Sigmoid colon (tissue), 7 donors: ENCODE data around the gene NBEAL2. TPM values are rescaled to one million over a fixed set of nuclear protein-coding genes. Genes with fewer than 3 reads are reported as not detected.

Source experiments
- DNase-seq: peaks from one replicate; pipeline ENCODE4 v3.0.0-alpha.2; 2019
- H3K27ac ChIP-seq, 4 donors: fragments of 200-600 bp; sonication (generic); one replicate each; pipeline ENCODE4 v1.5.1; 2016 to 2019; ENCODE audit warnings: mild to moderate bottlenecking in 1 of 4
- H3K27me3 ChIP-seq, 3 donors: fragments of 200-600 bp; sonication (generic); one replicate each; pipeline ENCODE4 v1.5.1; 2019; ENCODE audit warnings: mild to moderate bottlenecking in 1 of 3
- H3K36me3 ChIP-seq, 4 donors: fragments of 200-600 bp; sonication (generic); one replicate each; pipeline ENCODE4 v1.5.1; 2016 to 2019
- H3K4me1 ChIP-seq, 4 donors: fragments of 200-600 bp; sonication (generic); one replicate each; pipeline ENCODE4 v1.5.1; 2017 to 2019
- H3K4me3 ChIP-seq, 4 donors: fragments of 200-600 bp; sonication (generic); one replicate each; pipeline ENCODE4 v1.5.1; 2017 to 2019; ENCODE audit warnings: mild to moderate bottlenecking in 2 of 4, moderate library complexity in 1 of 4
- H3K9me3 ChIP-seq, 4 donors: fragments of 200-600 bp in 3 of 4; sonication (generic) in 3 of 4; one replicate each; pipeline versions ENCODE4 v1.5.1 to v1.6.1; 2013 to 2019
- EP300 ChIP-seq, 4 donors: sonication (generic); formaldehyde crosslinking; IDR thresholded peaks; one replicate each; pipeline ENCODE4 v1.6.1; 2017; ENCODE audit warnings: antibody characterized with exemption in 4 of 4
- POLR2A ChIP-seq, 2 donors: fragments of 450-650 bp; IDR thresholded peaks; one replicate each; pipeline ENCODE4 v1.6.1; 2016; ENCODE audit warnings: antibody characterized with exemption in 2 of 2, mild to moderate bottlenecking in 2 of 2, moderate library complexity in 2 of 2
- POLR2AphosphoS5 ChIP-seq, 4 donors: sonication (generic); formaldehyde crosslinking; IDR thresholded peaks; one replicate each; pipeline ENCODE4 v1.6.1; 2017; ENCODE audit warnings: antibody characterized with exemption in 4 of 4
- WGBS, 2 donors: extraction: QIAGEN DNeasy Blood & Tissue Kit; methylation state at CpG; one replicate each; pipeline ENCODE4 v1.1.7; 2013; 5-methylcytosine and 5-hydroxymethylcytosine counted together
- intact Hi-C: fragments of 100-400 bp; cut with DNase I; formaldehyde crosslinking; loops from one replicate; pipeline ENCODE4 v1.15.1; 2023
- polyA plus RNA-seq, 3 donors: library from polyadenylated mRNA; stranded (reverse); fragments of 200-250 nt; gene quantifications; one replicate each; pipeline ENCODE4 v1.2.3, GENCODE V29; 2013
- total RNA-seq, 4 donors: library from RNA; depleted of rRNA; stranded (reverse); fragments of >200 nt; gene quantifications; one replicate each; pipeline ENCODE4 v1.1.0, GENCODE V29; 2016
- TF ChIP-seq, protein P1 (sequence below), 4 experiments: fragments of 450-650 bp in 3 of 4; fragments of 200-600 bp in 1 of 4; IDR thresholded peaks; one replicate each; pipeline ENCODE4 v1.5.1; 2016 to 2019; ENCODE audit warnings: antibody characterized with exemption in 4 of 4, mild to moderate bottlenecking in 3 of 4, moderate library complexity in 2 of 4
- donor health status: healthy with polysubstance abuse.
- donor health status: Bipolar disorder and iron deficiency.
- donor health status: healthy.

Gene NBEAL2
- total and polyA plus RNA-seq, 7 donors, result 7.8 to 88.0 (median 12.5) TPM

GRCh38 chr3:46986782-46987310 lies 7.4 kb downstream of the NBEAL2 start:
- 65 to 85% methylated on average over 3 of the region's 3 CpGs for WGBS, 2 donors
- TF ChIP-seq EP300 (IDR thresholded peaks at IDR 0.05) (no peak), POLR2AphosphoS5 (IDR thresholded peaks at IDR 0.05) (no peak), POLR2A (IDR thresholded peaks at IDR 0.05) (no peak)
- TF ChIP-seq, protein P1, sequence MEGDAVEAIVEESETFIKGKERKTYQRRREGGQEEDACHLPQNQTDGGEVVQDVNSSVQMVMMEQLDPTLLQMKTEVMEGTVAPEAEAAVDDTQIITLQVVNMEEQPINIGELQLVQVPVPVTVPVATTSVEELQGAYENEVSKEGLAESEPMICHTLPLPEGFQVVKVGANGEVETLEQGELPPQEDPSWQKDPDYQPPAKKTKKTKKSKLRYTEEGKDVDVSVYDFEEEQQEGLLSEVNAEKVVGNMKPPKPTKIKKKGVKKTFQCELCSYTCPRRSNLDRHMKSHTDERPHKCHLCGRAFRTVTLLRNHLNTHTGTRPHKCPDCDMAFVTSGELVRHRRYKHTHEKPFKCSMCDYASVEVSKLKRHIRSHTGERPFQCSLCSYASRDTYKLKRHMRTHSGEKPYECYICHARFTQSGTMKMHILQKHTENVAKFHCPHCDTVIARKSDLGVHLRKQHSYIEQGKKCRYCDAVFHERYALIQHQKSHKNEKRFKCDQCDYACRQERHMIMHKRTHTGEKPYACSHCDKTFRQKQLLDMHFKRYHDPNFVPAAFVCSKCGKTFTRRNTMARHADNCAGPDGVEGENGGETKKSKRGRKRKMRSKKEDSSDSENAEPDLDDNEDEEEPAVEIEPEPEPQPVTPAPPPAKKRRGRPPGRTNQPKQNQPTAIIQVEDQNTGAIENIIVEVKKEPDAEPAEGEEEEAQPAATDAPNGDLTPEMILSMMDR (IDR thresholded peaks at IDR 0.05), result no peak
- Histone ChIP-seq H3K4me3 (no peak overlapping the region), H3K27ac (no peak overlapping the region), H3K36me3 (no peaks in the 10 kb centered on the region), H3K9me3 (no peaks in the 10 kb centered on the region), H3K27me3 (no peaks in the 10 kb centered on the region), H3K4me1 (peaks cover 0 to 12% (median 4%) of the 10 kb centered on the region in 4 donors)
- DNase-seq, result no peak
- intact Hi-C loops, result no loop called here

DNA sequence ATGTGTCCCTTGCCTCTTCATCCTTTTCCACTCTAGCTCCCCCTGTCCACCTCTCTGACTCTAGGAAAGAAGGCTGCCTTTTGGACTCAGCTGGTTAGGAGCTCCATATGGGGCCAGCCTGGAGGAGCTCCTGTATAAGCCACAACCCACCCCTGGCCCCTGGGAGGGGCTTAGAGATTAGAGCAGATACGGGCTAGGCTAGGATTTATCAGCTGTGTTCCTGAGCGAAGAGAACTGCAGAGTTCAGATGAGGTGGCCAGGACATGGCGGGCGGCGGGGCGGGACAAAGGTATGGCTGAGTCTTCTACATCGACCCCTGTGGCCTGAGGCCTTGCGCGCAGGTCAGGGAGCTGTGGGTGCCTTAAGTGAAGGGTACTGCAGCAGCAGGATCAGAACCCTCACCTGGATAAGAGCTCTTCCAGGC lies 7.9 kb downstream of the NBEAL2 start:
- TF ChIP-seq, protein P1 (IDR thresholded peaks at IDR 0.05), result no peak
- no peak for TF ChIP-seq POLR2A (IDR thresholded peaks at IDR 0.05)
- TF ChIP-seq EP300 (IDR thresholded peaks at IDR 0.05), result no peak
- no peak for TF ChIP-seq POLR2AphosphoS5 (IDR thresholded peaks at IDR 0.05)
- DNase-seq, result no peak
- Histone ChIP-seq H3K9me3 (no peaks in the 10 kb centered on the region), H3K4me3 (no peak overlapping the region), H3K4me1 (peaks cover 0 to 9% (median 4%) of the 10 kb centered on the region in 4 donors), H3K36me3 (no peaks in the 10 kb centered on the region), H3K27me3 (no peaks in the 10 kb centered on the region), H3K27ac (peak overlapping the region in 1 of 4 donors; percentile 42)
- intact Hi-C loops, result no loop called here
- WGBS, 2 donors, result 61 to 67% methylated on average over 9 of the region's 9 CpGs

DNA sequence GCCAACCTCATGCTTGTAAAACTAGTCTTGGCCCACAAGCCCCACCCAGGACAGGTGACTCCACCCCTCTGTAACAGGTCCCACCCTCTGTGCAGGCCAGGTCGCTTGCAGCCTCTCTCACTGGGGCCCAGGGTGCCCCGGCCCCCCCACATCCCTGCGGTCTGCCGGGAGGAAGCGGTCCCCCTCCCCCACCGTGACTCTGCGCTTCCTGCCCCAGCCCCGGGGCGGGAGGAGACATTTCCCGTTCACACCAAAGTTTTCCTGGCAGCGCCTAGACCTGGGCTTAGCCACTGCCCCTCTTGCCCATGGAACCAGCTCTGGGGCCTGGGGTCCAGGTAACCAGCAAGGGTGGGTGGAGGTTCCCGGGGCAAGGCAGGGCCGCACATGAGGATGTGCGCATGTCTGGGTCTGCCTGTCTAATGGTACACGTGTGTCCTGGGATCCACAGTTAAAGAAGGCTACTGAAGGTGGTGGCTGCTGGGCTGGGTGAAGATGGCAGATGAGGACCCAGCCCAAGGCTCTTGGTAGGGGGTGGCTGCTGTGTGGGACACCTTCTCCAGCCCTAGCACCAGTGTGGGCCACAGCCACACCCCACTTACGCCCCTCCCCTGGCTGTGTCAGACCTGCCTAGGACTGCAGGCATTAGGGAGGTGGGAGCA lies 8.4 kb downstream of the NBEAL2 start:
- WGBS, 2 donors, result 31 to 43% methylated on average over 16 of the region's 16 CpGs
- TF ChIP-seq, protein P1 (IDR thresholded peaks at IDR 0.05), result no peak
- TF ChIP-seq POLR2AphosphoS5 (IDR thresholded peaks at IDR 0.05), result peak in 1 of 4 donors; percentile 29
- no peak for DNase-seq
- Histone ChIP-seq H3K4me3 (no peak overlapping the region), H3K36me3 (no peaks in the 10 kb centered on the region), H3K4me1 (peaks cover 0 to 8% (median 4%) of the 10 kb centered on the region in 4 donors), H3K27ac (peak overlapping the region in 1 of 4 donors; percentile 42), H3K27me3 (no peaks in the 10 kb centered on the region), H3K9me3 (no peaks in the 10 kb centered on the region)
- intact Hi-C loops, result no loop called here

- no peak for DNase-seq
- H3K4me3 ChIP-seq, result no peak overlapping the region
- H3K36me3 ChIP-seq, result no peaks in the 10 kb centered on the region
- H3K27me3 ChIP-seq, result no peaks in the 10 kb centered on the region
- H3K9me3 ChIP-seq, result no peaks in the 10 kb centered on the region
- WGBS, 2 donors, result 89 to 93% methylated on average over 4 of the region's 4 CpGs
- TF ChIP-seq, protein P1 (IDR thresholded peaks at IDR 0.05), result no peak
- TF ChIP-seq POLR2A (IDR thresholded peaks at IDR 0.05), result no peak
- no peak for TF ChIP-seq POLR2AphosphoS5 (IDR thresholded peaks at IDR 0.05)
- no peak for TF ChIP-seq EP300 (IDR thresholded peaks at IDR 0.05)
- H3K4me1 ChIP-seq, result peaks cover 0 to 8% (median 4%) of the 10 kb centered on the region in 4 donors
- H3K27ac ChIP-seq, result no peak overlapping the region
- intact Hi-C loops, result no loop called here
These were observed 9.2 kb downstream of the NBEAL2 start for GRCh38 chr3:46988616-46989015.
